Stimulated activated CD8-positive, alpha-beta memory T cell treated with anti-CD3 and anti-CD28 coated beads, Interleukin-12 subunit alpha, Interleukin-12 subunit beta, amount 100 ng/mL, for 4 hours (primary cell): ENCODE data around the gene HDGFL2.

ENCODE experiments used
- DNase-seq: peaks from one replicate; pipeline ENCODE4 v3.0.0-alpha.2; 2020; ENCODE audit warnings: low read depth

HDGFL2 gene

GRCh38 chr19:4472174-4472974, at the start of gene HDGFL2:
Gene HDGFL2 (plus strand): TSS chr19:4472297. CDS start chr19:4472351, 54 bp downstream.
- no peak for DNase-seq

DNA sequence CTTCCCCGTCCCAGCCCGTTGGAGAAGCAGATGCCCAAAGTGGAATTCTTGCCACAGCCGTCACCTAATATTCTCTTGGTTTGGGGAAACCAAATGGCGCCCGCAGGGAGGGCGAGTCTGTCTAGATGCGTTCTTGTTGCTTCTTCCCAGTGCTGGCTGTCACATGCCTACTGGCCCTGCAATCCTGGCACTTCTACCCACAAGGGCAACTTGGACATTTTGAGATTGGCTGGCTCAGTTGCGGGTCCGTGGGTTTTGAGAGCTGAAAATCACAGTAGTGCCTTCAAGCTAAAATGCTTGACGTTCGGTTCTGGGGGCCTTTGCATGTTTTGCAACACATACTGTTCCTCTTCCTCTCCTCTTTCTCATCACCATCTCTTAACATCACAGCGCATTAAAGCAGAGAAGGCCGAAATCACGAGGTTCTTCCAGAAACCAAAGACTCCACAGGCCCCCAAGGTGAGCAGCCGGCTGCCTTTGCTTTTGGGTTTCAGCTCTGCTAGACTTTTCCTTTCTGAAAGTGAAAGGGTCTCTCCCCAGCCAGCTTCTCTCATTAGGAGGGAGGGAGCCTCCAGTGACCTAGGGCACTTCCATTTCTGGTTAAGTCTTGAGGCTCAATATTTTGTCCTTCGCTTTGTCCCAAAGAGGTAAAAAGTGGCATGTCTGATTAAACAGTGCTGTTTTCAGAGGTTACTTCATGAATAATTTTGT, 48.5 kb upstream of the HDGFL2 start:
- no peak for DNase-seq

DNA sequence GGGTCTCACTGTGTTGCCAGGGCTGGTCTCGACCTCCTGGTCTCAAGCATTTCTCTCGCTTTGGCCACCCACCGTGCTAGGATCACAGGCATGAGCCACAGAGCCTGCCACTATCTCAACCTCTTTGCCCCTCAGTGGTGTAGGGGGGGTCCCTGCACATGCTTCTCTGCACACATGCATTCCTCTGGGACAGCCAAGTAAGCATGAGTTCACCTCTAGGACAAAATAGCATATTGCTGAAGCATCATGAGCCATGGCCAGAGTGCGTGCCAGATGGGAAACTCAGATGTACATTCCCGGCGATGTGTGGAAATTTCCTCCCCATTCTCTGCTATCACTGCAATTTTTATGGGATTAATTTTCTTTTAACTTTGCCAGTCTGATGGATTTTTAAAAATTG, 46.6 kb upstream of the HDGFL2 start:
- DNase-seq = no peak

DNA sequence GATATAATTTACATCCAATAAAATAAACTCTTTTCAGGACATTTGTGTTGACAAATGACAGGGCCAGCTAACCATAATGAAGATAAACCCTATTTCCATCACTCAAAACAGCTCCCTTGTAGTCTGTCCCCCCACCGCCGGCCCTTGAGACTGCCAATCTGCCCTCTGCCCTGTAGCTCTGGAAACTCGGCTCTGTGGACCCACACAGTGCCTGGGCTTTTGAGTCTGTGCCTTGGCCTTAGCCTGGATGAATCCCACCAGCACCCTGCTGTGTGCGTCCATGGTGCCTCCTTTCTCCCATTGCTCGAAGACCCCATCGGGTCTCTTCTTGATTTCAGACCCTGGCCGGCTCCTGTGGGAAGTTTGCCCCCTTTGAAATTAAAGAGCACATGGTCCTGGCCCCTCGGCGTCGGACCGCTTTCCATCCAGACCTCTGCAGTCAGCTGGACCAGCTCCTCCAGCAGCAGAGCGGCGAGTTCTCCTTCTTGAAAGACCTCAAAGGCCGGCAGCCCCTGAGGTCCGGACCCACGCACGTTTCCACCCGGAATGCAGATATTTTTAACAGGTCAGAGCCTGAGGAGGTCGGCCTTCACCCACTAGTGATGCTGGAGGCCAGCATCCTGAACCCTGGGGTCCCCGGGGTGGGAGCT, 43.6 kb upstream of the HDGFL2 start:
- no peak for DNase-seq

DNA sequence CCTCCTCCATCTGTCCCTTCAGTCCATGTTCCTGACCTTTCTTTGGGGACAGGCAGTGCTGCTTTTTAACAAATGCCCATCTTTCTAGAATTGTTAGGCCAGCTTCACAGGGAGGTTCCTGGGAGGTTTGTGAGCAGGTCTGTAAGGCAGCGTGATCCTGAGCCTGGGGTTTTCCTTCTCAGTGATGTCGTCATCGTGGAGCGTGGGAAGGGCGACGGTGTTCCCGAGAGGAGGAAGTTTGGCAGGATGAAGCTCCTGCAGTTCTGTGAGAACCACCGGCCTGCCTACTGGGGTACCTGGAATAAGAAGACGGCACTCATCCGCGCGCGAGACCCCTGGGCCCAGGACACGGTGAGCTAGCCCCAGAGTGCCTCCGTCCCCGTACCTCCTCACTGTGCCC, 42.8 kb upstream of the HDGFL2 start:
- DNase-seq = no peak

DNA sequence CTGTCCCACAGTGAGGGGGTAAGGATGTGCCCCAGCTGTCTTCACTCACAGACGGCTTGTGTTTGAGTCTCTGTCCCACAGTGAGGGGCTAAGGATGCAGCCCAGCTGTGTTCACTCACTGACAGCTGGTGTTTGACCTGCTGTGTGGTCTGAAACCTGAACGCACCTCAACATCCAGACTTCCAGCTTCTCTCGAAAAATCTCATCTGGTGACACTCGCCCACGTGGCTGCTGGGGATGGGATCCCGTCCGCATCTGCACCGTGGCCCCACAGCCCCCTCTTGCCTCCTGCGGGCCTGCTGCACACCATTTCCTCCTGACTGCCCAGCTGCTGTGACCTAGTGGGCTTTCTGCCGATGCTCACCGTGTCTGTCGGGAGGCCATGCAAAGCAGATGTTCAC, 42.3 kb upstream of the HDGFL2 start:
- no peak for DNase-seq

DNA sequence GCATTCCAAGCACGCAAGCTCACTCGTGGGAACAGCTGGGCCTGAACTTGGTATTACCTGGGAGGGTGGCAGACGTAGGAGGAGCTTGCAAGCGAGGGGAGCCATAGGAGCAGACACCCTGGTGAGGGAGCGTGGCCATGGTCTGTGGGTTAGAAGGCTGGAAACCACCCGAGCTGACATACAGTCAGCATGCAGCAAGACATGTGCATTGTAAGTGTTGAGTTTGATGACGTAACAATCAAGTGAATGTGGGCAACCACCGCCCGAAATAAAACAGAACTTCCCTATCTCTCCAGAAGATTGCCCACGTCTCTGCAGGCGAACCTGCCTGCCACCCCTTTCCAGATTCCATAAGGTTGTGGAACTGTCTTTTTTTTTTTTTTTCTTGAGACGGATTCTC, 41.3 kb upstream of the HDGFL2 start:
- no peak for DNase-seq

GRCh38 chr19:4431296-4431695, 40.8 kb upstream of the HDGFL2 start:
- no peak for DNase-seq

DNA sequence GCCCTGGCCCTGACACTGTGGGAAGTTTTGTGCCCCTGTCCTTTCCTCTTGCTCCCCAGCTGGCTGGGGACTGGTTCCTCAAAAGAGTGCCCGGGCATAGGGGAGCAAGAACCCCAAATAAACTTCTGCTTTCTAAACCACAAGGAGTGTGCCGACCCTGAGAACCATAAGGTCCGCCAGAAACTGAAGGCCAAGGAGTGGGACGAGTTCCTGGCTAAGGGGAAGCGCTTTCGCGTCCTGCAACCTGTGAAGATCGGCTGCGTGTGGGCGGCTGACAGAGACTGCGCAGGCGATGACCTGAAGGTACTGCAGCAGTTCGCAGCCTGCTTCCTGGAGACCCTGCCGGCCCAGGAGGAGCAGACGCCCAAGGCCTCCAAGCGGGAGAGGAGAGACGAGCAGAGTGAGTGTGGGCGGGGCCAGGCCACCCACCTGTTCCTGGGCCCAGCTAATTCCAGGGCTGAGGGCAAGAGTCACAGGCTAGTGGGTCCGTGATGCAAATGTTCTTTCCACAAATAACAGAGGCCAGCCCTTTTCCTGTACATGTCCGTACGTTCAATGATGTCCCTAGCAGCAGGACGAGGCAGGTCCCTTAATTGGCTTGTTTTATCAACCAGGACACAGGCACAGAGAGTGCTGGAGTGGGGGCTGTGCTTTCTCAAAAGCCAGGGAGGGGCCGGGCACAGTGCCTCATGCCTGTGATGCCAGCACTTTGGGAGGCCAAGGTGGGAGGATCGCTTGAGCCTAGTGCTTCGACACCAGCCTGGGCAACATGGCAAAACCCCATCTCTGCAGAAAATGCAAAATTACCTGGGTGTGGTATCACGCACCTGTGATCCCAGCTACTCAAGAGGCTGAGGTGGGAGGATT, 40.1 kb upstream of the HDGFL2 start:
- no peak for DNase-seq

DNA sequence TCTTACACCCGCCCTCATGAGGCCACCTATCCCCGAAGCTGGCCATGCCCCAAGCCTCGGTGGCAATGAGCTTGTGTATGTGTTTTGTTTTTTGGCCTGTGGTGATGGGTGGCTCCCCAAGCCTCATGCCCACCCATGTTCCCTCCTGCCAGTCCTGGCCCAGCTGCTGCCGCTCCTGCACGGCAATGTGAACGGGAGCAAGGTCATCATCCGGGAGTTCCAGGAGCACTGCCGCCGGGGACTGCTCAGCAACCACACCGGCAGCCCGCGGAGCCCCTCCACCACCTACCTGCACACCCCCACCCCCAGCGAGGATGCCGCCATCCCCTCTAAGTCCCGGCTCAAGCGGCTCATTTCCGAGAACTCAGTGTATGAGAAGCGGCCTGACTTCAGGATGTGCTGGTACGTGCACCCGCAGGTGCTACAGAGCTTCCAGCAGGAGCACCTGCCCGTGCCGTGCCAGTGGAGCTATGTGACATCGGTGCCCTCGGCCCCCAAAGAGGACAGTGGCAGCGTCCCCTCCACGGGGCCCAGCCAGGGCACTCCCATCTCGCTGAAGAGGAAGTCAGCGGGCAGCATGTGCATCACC, 39.1 kb upstream of the HDGFL2 start:
- DNase-seq = no peak

- no peak for DNase-seq
These were observed 37.7 kb upstream of the HDGFL2 start for GRCh38 chr19:4434391-4434790.

GRCh38 chr19:4436231-4436630, 35.9 kb upstream of the HDGFL2 start:
- no peak for DNase-seq

DNA sequence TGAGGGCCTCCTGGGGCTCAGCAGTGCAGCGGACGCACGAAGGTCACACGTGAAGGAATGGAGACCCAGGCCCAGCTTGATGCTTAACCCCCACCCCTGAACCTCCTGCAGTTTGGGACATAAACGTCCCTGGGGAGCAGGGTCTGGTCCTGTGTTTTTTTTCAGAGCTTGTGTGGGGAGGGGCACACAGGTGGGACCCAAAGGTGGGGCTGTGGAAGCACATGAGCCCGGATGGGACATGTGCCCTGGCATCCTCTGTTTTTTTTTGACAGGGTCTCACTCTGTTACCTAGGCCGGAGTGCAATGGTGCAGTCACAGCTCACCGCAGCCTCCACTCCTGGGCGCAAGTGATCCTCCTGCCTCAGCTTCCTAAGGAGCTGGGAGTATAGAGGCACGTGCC, 35.0 kb upstream of the HDGFL2 start:
- no peak for DNase-seq

- DNase-seq = no peak
These were observed 32.9 kb upstream of the HDGFL2 start for GRCh38 chr19:4439243-4439642.

GRCh38 chr19:4441994-4442818, 29.9 kb upstream of the HDGFL2 start:
- DNase-seq = no peak

GRCh38 chr19:4442819-4443146, 29.3 kb upstream of the HDGFL2 start:
- no peak for DNase-seq

GRCh38 chr19:4443188-4443587, 28.9 kb upstream of the HDGFL2 start:
- DNase-seq = no peak

- DNase-seq = no peak
These were observed 27.9 kb upstream of the HDGFL2 start for GRCh38 chr19:4443966-4444764.

GRCh38 chr19:4444765-4445741, 27.0 kb upstream of the HDGFL2 start:
- no peak for DNase-seq
